Trophoblast cell (in vitro differentiated cells and primary cell): ENCODE results near the gene TLE1.

ENCODE experiments used
- DNase-seq, 2 donors: peaks; one replicate each; pipeline ENCODE4 v3.0.0-alpha.2; 2016
- H2AFZ ChIP-seq: 2 replicates; pipeline ENCODE4 v1.6.1; 2013; ENCODE audit warnings: low read length, moderate library complexity, mild to moderate bottlenecking; ENCODE audit not compliant: insufficient read depth, poor library complexity
- H2AK5ac ChIP-seq: 2 replicates; pipeline ENCODE4 v1.6.1; 2013; ENCODE audit warnings: mild to moderate bottlenecking, low read length
- H2BK120ac ChIP-seq: 2 replicates; pipeline ENCODE4 v1.6.1; 2013; ENCODE audit warnings: low read length, mild to moderate bottlenecking, moderate library complexity; ENCODE audit not compliant: insufficient read depth, poor library complexity
- H2BK12ac ChIP-seq: 2 replicates; pipeline ENCODE4 v1.6.1; 2013; ENCODE audit warnings: mild to moderate bottlenecking, low read length, moderate library complexity
- H2BK5ac ChIP-seq: 2 replicates; pipeline ENCODE4 v1.6.1; 2013; ENCODE audit warnings: low read length, low read depth, moderate library complexity, mild to moderate bottlenecking; ENCODE audit not compliant: poor library complexity
- H3K14ac ChIP-seq: 2 replicates; pipeline ENCODE4 v1.6.1; 2013; ENCODE audit warnings: mild to moderate bottlenecking, low read length
- H3K18ac ChIP-seq: 2 replicates; pipeline ENCODE4 v1.6.1; 2013; ENCODE audit warnings: mild to moderate bottlenecking, low read length
- H3K23ac ChIP-seq: 2 replicates; pipeline ENCODE4 v1.6.1; 2013; ENCODE audit warnings: low read length
- H3K27ac ChIP-seq: 2 replicates; pipeline ENCODE4 v1.5.1; 2013; ENCODE audit warnings: low read depth, mild to moderate bottlenecking, inconsistent platforms, low read length, moderate library complexity
- H3K27me3 ChIP-seq: 2 replicates; pipeline ENCODE4 v1.6.1; 2013; ENCODE audit warnings: inconsistent platforms, mild to moderate bottlenecking, low read length, moderate library complexity; ENCODE audit not compliant: insufficient read depth
- H3K36me3 ChIP-seq, 2 experiments: 1 replicate in 1 of 2; 2 replicates in 1 of 2; pipeline ENCODE4 v1.6.1; 2013; ENCODE audit warnings: low read length in 2 of 2, mild to moderate bottlenecking in 2 of 2, moderate library complexity in 1 of 2; ENCODE audit not compliant: insufficient read depth in 2 of 2, control insufficient read depth in 1 of 2
- H3K4ac ChIP-seq: 2 replicates; pipeline ENCODE4 v1.6.1; 2013; ENCODE audit warnings: low read depth, mild to moderate bottlenecking, low read length, moderate library complexity
- H3K4me1 ChIP-seq, 2 experiments: 1 replicate in 1 of 2; 2 replicates in 1 of 2; pipeline ENCODE4 v1.6.1; 2013; ENCODE audit warnings: low read length in 2 of 2, mild to moderate bottlenecking in 2 of 2, moderate library complexity in 1 of 2; ENCODE audit not compliant: insufficient read depth in 2 of 2, control insufficient read depth in 1 of 2
- H3K4me2 ChIP-seq: 2 replicates; pipeline ENCODE4 v1.6.1; 2013; ENCODE audit warnings: inconsistent platforms, mild to moderate bottlenecking, low read length, moderate library complexity
- H3K4me3 ChIP-seq: 2 replicates; pipeline ENCODE4 v1.5.1; 2013; ENCODE audit warnings: mild to moderate bottlenecking, low read depth, low read length, inconsistent platforms
- H3K79me1 ChIP-seq: one replicate; pipeline ENCODE4 v1.6.1; 2013; ENCODE audit warnings: low read length
- H3K79me2 ChIP-seq: 2 replicates; pipeline ENCODE4 v1.6.1; 2013; ENCODE audit warnings: low read length, mild to moderate bottlenecking; ENCODE audit not compliant: control insufficient read depth, insufficient read depth, poor library complexity
- H3K9ac ChIP-seq: 2 replicates; pipeline ENCODE4 v1.6.1; 2013; ENCODE audit warnings: mild to moderate bottlenecking, low read length
- H3K9me3 ChIP-seq: 2 replicates; pipeline ENCODE4 v1.6.1; 2013; ENCODE audit warnings: low read depth, mild to moderate bottlenecking, control low read depth, inconsistent platforms, low read length; ENCODE audit not compliant: insufficient read depth
- H4K12ac ChIP-seq: 2 replicates; pipeline ENCODE4 v1.6.1; 2013; ENCODE audit warnings: low read depth, mild to moderate bottlenecking, low read length, moderate library complexity
- H4K8ac ChIP-seq: 2 replicates; pipeline ENCODE4 v1.6.1; 2013; ENCODE audit warnings: low read depth, mild to moderate bottlenecking, low read length, moderate library complexity
- H4K91ac ChIP-seq: one replicate; pipeline ENCODE4 v1.6.1; 2013; ENCODE audit warnings: low read depth, mild to moderate bottlenecking, low read length, moderate library complexity
- WGBS: extraction: QIAGEN DNeasy Blood & Tissue Kit; methylation state at CpG from one replicate; pipeline ENCODE4 v1.1.7; 2013; ENCODE audit warnings: missing lambda C conversion rate; ENCODE audit not compliant: insufficient read length, insufficient coverage; ENCODE audit errors: extremely low coverage; 5-methylcytosine and 5-hydroxymethylcytosine counted together

The TLE1 gene

GRCh38 chr9:81540142-81540710, 149.1 kb downstream of the TLE1 start:
- H3K18ac ChIP-seq = peak overlapping the region; percentile 65
- no peak overlapping the region for H3K4me3 ChIP-seq
- peaks cover 7% of the 10 kb centered on the region for H3K79me1 ChIP-seq
- peak overlapping the region; percentile 13 for H2BK12ac ChIP-seq
- peak overlapping the region; percentile 63 for H2BK120ac ChIP-seq
- no peak overlapping the region for H4K8ac ChIP-seq
- no peak overlapping the region for H4K91ac ChIP-seq
- no peak overlapping the region for H4K12ac ChIP-seq
- H3K4me1 ChIP-seq = no peaks in the 10 kb centered on the region
- H2AK5ac ChIP-seq = peak overlapping the region; percentile 83
- H3K4me2 ChIP-seq = no peak overlapping the region
- H3K36me3 ChIP-seq = no peaks in the 10 kb centered on the region
- H3K9me3 ChIP-seq = no peaks in the 10 kb centered on the region
- peak overlapping the region; percentile 36 for H3K4ac ChIP-seq
- H3K27ac ChIP-seq = no peak overlapping the region
- WGBS = no CpG with 5 or more reads among the region's 8 CpGs
- no peak overlapping the region for H3K9ac ChIP-seq
- H2BK5ac ChIP-seq = peak overlapping the region; percentile 68
- H3K79me2 ChIP-seq = no peaks in the 10 kb centered on the region
- no peak overlapping the region for H3K23ac ChIP-seq
- no peak overlapping the region for H2AFZ ChIP-seq
- peak overlapping the region; percentile 19 for H3K14ac ChIP-seq
- H3K27me3 ChIP-seq = no peaks in the 10 kb centered on the region
- DNase-seq = no peak

DNA sequence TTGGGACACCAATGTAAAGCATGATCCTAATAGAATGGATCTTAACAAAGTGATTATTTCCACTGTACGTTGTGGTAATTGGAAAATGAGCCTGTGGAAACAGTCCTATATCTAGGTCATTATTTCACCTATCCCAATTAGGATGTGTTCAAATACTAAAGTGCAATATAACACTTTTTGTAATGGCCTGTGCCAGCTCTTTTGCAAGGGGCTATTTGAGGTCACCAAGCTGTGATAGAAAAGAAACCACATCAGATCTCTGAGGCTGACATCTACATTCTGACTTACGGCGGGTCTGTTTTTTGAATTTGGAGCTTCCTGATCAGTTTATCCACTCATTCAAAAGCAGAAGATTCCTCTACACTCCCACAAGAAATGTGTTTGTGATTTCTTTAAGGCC, 150.0 kb downstream of the TLE1 start:
- H3K79me2 ChIP-seq = no peaks in the 10 kb centered on the region
- no CpG with 5 or more reads among the region's 3 CpGs for WGBS

DNA sequence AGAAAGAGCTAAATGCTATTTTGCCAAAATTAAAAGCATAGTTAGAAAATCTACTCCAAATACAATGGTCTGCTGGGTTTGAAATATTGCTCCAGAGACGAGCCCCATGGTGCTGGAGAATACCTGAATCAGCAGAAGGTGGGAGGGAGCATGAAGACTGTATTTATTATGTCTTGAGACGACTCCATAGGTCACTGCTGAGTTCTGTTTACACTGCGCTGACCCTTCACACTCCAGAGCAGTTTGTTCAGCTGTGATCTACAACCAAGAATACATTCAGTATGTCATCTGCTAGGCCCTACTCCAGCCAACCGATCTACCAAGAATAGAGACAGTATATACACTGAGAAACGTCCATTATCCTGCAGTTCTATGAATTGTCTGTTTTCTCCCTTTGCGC, 150.5 kb downstream of the TLE1 start:
- Histone ChIP-seq H2AFZ (no peak overlapping the region), H3K9me3 (no peaks in the 10 kb centered on the region), H3K27me3 (no peaks in the 10 kb centered on the region), H3K36me3 (no peaks in the 10 kb centered on the region), H2BK120ac (no peak overlapping the region), H3K23ac (no peak overlapping the region), H4K8ac (no peak overlapping the region), H4K91ac (no peak overlapping the region), H3K9ac (no peak overlapping the region), H2BK12ac (no peak overlapping the region), H3K4me1 (no peaks in the 10 kb centered on the region), H3K4ac (no peak overlapping the region), H3K4me3 (no peak overlapping the region), H3K79me2 (no peaks in the 10 kb centered on the region), H3K4me2 (no peak overlapping the region), H2BK5ac (no peak overlapping the region), H3K79me1 (peaks cover 5% of the 10 kb centered on the region), H3K27ac (no peak overlapping the region), H2AK5ac (no peak overlapping the region), H3K14ac (no peak overlapping the region), H4K12ac (no peak overlapping the region), H3K18ac (no peak overlapping the region)
- no peak for DNase-seq
- WGBS = no CpG with 5 or more reads among the region's 6 CpGs

More for the DNA sequence above, 150.0 kb downstream of the TLE1 start:
- no peak overlapping the region for H2BK12ac ChIP-seq
- no peaks in the 10 kb centered on the region for H3K9me3 ChIP-seq
- H3K4ac ChIP-seq = no peak overlapping the region
- H4K8ac ChIP-seq = no peak overlapping the region
- H2BK5ac ChIP-seq = no peak overlapping the region
- no peak overlapping the region for H3K27ac ChIP-seq
- H3K4me2 ChIP-seq = no peak overlapping the region
- no peak overlapping the region for H3K18ac ChIP-seq
- peaks cover 6% of the 10 kb centered on the region for H3K79me1 ChIP-seq
- H3K27me3 ChIP-seq = no peaks in the 10 kb centered on the region
- no peak overlapping the region for H2AFZ ChIP-seq
- DNase-seq = no peak
- H3K4me1 ChIP-seq = no peaks in the 10 kb centered on the region
- H3K4me3 ChIP-seq = no peak overlapping the region
- H4K91ac ChIP-seq = no peak overlapping the region
- no peak overlapping the region for H2AK5ac ChIP-seq
- H3K9ac ChIP-seq = no peak overlapping the region
- H3K23ac ChIP-seq = no peak overlapping the region
- no peak overlapping the region for H3K14ac ChIP-seq
- H4K12ac ChIP-seq = no peak overlapping the region
- no peaks in the 10 kb centered on the region for H3K36me3 ChIP-seq
- H2BK120ac ChIP-seq = no peak overlapping the region

DNA sequence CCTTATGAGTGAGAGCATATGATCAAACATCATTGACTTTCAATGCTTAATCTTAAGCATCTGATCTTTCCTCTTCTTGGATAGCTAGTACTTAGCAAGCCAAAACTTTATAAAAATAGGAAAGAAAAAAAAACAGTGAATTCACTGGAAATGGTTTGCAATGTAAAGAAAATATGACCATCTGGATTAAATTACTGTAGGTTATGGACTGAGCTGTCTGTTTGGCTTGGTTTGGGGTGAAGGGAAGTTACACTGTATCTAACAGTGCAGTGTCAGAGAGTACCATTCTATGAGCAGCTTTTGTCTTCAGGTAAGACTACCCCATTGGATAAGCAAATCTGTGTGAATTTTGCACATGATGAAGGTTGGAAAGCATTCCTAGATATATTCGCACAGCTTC, 151.4 kb downstream of the TLE1 start:
- Histone ChIP-seq H3K36me3 (no peaks in the 10 kb centered on the region), H3K4me1 (no peaks in the 10 kb centered on the region), H3K9ac (no peak overlapping the region), H3K27me3 (no peaks in the 10 kb centered on the region), H2BK5ac (no peak overlapping the region), H3K79me1 (peaks cover 5% of the 10 kb centered on the region), H3K4ac (no peak overlapping the region), H2AFZ (no peak overlapping the region), H3K4me3 (no peak overlapping the region), H3K79me2 (no peaks in the 10 kb centered on the region), H2AK5ac (peak overlapping the region; percentile 38), H3K4me2 (no peak overlapping the region), H2BK120ac (no peak overlapping the region), H3K9me3 (no peaks in the 10 kb centered on the region), H3K14ac (no peak overlapping the region), H4K12ac (no peak overlapping the region), H2BK12ac (no peak overlapping the region), H4K91ac (no peak overlapping the region), H3K27ac (no peak overlapping the region), H3K23ac (no peak overlapping the region), H3K18ac (no peak overlapping the region), H4K8ac (no peak overlapping the region)
- no CpG with 5 or more reads among the region's 1 CpG for WGBS
- no peak for DNase-seq
